Embryonic facial prominence (tissue), 1 donor: ENCODE measurements around the gene WNT2.

Experiments used
- DNase-seq: peaks from one replicate; pipeline ENCODE4 v3.0.0-alpha.2; 2016; ENCODE audit errors: extremely low spot score

WNT2 gene

GRCh38 chr7:117322741-117323304 is at the start of gene WNT2:
Gene WNT2, minus strand, starts transcription at chr7:117323058. Its CDS starts 69 bp downstream, at chr7:117322989.
- DNase-seq: no peak

DNA sequence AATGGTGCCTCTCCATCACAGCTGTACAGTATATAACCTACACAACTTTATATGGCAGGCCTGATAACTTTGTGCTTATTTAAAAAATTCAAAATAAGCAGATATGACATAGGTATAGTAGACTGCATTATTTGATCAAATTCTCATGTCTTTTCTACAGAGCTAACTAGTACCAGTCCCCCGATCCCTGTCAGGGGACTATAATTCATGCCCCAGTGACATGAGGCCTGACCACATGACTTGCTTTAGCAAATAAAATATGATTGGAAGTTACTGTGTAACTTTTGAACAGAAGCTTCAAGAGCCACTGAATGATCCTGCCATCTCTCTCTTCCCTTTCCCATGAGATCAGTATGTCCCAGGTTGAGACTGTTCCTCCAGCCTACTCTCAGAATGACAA is 49.2 kb upstream of the WNT2 start:
- no peak for DNase-seq

DNA sequence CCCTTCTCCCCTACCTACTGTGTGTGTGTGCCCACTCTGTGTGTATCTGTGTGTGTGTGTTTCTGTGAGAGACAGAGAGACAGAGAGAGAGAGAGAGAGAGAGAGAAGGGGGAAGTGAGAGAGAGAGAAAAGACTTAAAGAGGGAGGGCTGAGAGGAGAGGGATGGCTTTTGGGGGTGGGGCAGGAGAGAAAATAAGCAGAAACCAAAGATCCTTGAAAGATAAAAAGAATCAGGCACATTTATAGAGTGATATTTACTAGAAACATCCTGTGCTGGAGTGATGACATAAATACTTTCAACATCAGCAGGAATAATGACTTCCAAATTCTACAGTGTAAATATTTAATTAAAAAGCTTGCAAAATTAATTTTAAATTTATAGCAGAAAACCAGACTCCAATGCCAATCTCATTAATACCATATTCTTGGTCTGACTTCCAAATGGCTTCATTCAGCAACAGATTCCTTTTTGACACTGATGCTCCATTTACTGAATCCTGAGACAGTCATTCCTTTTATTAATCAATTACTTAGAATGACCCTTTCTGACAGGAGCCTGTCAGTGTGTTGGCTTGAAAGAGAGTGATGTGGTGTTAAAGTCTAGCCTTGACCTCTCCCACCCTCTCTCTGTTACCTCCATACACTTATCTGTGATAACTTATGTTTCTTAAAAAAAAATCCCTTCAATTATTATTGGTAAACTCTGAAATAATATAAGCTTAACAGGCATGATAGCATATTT is 41.7 kb upstream of the WNT2 start:
- no peak for DNase-seq

- DNase-seq: no peak
Observed at GRCh38 chr7:117362294-117362888, 39.5 kb upstream of the WNT2 start.

GRCh38 chr7:117350027-117350426 is 27.2 kb upstream of the WNT2 start:
- no peak for DNase-seq

DNA sequence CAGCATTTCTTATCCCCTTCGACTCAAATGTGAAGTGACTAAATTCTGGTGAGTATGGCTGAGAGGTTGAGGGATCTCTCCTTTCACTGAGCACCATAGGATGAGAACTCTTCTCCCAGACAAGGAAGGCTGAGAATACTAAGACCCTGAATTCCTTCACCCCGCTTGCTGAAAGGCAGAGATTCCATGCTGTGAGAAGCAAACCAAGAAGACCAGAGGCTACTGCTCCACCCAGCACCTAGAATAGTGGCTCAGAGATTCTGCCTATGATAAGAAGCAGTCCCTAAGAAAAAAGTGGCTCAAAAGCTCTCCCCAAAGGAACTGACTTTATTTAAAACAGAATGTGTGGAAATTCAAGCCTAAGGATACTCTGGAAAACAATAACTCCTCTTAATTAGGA is 26.7 kb upstream of the WNT2 start:
- no peak for DNase-seq

- no peak for DNase-seq
Observed at GRCh38 chr7:117347962-117348672, 25.3 kb upstream of the WNT2 start.

GRCh38 chr7:117347480-117347879 is 24.6 kb upstream of the WNT2 start:
- no peak for DNase-seq

- no peak for DNase-seq
Observed at GRCh38 chr7:117346161-117346560, 23.3 kb upstream of the WNT2 start.

GRCh38 chr7:117338020-117338419 is 15.2 kb upstream of the WNT2 start:
- no peak for DNase-seq

DNA sequence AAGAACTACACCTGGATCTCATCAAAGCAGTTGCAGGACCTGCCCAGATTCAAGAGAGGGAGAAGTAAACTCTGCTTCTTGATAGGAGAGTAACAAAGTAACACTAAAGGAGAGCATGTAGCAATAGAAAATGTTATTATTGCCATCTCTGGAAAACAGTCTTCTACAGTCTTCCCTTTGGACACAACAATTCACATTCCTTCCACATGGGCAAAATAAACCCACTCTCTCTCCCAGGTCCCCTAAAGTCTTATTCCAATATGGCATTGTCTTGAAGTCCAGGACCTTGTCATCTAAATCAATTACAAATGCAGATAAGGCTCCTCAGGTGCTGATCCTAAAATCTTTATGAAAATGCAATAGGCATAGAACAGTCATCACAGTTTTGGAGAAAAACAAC is 10.3 kb upstream of the WNT2 start:
- no peak for DNase-seq

DNA sequence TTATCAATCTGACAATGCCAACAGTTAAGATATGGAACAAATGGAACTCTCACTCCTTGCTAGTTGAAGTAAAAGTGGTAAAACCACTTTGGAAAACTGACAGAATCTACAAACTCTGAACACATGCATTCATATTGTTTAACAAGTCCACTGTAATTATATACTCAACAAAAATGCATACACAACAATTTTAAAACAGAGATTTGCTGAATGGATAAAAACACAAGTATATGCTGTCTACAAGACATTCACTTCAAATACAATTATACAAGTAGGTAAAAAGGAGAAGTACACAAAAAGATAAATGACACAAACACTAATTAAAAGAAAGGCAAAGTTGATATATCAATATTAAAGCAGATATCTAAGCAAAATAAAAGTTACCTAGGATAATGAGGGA is 9.2 kb upstream of the WNT2 start:
- DNase-seq: no peak

- DNase-seq: no peak
Observed at GRCh38 chr7:117325836-117326235, 3.0 kb upstream of the WNT2 start.

GRCh38 chr7:117324960-117325359 is 2.1 kb upstream of the WNT2 start:
- no peak for DNase-seq

GRCh38 chr7:117323851-117324711 is 1.2 kb upstream of the WNT2 start:
- no peak for DNase-seq

DNA sequence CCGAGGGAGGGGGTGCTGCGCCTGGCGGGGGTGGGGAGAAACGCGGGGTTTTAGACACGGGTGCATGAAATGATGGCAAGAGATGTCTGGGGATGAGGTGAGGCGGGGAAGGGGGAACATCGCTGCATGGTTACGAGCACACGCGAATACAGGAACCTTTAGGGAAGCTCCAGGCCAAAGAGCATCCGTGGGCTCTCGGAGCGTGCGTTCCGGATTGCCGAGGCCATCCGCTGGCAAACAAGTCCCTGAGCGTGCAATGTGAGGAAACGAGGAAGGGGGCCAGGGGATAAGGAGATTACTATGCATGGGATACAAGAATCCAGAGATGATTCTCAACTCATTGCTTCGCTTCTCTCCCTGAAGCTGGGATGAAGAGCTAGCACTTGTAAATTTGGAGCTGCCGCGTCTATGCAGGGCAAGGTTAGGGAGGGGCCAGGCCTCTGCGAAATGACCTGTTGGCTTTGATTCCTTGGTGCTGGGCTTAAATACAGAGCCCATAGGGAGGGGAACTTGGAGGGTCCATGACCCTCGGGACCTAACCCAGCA is 520 bp upstream of the WNT2 start:
- no peak for DNase-seq

GRCh38 chr7:117320523-117320922 is 2.3 kb downstream of the WNT2 start:
- no peak for DNase-seq

GRCh38 chr7:117319181-117319580 is 3.7 kb downstream of the WNT2 start:
- no peak for DNase-seq

- DNase-seq: no peak
Observed at GRCh38 chr7:117313582-117313981, 9.3 kb downstream of the WNT2 start.

GRCh38 chr7:117312593-117313580 is 10.0 kb downstream of the WNT2 start:
- DNase-seq: no peak
